GM06990 (cell line): ENCODE data around the gene KPNA2.

Experiments
- DNase-seq: peaks from one replicate; pipeline ENCODE4 v3.0.0-alpha.2; 2011; ENCODE audit not compliant: insufficient read length; ENCODE audit errors: extremely low read depth
- H3K27me3 ChIP-seq: replicated peaks from 2 replicates; pipeline ENCODE4 v1.6.0; 2011; ENCODE audit warnings: low read length; ENCODE audit not compliant: control insufficient read depth, insufficient read depth
- H3K36me3 ChIP-seq: 2 replicates; pipeline ENCODE4 v1.5.1; 2011; ENCODE audit warnings: low read length; ENCODE audit not compliant: control insufficient read depth, insufficient read depth
- H3K4me3 ChIP-seq: replicated peaks from 2 replicates; pipeline ENCODE4 v1.5.1; 2011; ENCODE audit warnings: low read depth, mild to moderate bottlenecking, control low read depth, low read length
- CTCF ChIP-seq: IDR thresholded peaks from 2 replicates; pipeline ENCODE4 v1.5.1; 2011; ENCODE audit warnings: low read length, control low read depth, mild to moderate bottlenecking, inconsistent platforms; ENCODE audit not compliant: insufficient read depth, poor library complexity, severe bottlenecking

KPNA2 gene

DNA sequence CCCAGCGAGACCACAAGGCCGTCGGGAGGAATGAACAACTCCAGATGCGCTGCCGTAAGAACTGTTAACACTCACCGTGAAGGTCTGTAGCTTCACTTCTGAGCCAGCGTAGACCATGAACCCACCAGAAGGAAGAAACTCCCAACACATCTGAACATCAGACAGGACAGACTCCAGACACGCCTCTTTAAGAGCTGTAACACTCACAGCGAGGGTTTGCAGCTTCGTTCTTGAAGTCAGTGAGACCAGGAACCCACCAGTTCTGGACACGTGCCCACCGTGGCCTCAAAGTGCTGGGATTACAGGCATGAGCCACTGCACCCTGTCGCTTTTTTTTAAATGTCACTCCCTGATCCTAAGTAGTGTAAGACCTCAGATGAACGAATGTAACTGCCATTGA, 17.3 kb downstream of the KPNA2 start:
- DNase-seq: no peak
- Histone ChIP-seq H3K36me3 (no peaks in the 10 kb centered on the region; the same call in 1 of the 2 replicates), H3K4me3 (no peak overlapping the region), H3K27me3 (no peaks in the 10 kb centered on the region)
- no peak for TF ChIP-seq CTCF

DNA sequence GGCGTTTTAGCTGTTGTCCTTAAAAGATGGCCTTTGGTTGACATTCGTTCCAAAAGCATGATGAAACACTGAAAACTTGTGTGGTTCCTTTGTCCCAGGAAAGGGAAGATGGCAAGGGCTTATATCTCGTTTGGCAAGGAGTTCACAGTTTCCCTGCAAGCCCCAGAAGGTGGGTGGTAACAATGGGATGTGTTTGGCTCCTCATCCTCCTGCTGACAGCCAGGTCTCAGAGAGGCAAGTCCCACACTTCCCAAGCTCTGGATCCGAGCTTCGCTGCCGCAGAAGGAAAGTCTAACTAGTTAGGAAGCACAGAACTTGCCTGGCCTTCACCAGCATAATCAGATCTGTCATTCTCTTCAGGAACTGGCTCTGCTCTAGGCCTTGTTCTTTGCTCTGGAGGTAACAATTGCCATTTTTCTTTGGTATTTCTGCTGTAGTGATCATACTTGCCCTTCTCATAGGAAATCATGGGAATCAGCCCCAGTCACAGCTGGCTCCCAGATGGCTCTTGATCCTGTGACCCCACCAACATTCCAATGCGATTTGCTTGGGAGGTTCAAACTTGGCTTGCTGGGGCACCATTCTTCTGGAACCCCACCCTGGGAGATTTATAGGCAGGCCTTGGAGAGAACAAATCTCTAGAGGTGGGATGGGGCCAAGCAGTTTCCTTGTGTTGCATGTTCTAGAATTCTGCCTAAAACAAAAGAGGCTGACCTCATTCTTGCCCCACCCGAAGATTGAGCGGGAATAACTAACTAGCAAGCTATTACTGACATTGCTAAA, 17.9 kb downstream of the KPNA2 start:
- H3K36me3 ChIP-seq: no peaks in the 10 kb centered on the region
- no peaks in the 10 kb centered on the region for H3K27me3 ChIP-seq
- no peak for DNase-seq
- H3K4me3 ChIP-seq: no peak overlapping the region
- no peak for TF ChIP-seq CTCF

- no peak overlapping the region for H3K4me3 ChIP-seq
- no peak for TF ChIP-seq CTCF
- no peaks in the 10 kb centered on the region for H3K27me3 ChIP-seq
- no peaks in the 10 kb centered on the region for H3K36me3 ChIP-seq
- DNase-seq: no peak
These were observed 18.9 kb downstream of the KPNA2 start for GRCh38 chr17:68054296-68054900.

DNA sequence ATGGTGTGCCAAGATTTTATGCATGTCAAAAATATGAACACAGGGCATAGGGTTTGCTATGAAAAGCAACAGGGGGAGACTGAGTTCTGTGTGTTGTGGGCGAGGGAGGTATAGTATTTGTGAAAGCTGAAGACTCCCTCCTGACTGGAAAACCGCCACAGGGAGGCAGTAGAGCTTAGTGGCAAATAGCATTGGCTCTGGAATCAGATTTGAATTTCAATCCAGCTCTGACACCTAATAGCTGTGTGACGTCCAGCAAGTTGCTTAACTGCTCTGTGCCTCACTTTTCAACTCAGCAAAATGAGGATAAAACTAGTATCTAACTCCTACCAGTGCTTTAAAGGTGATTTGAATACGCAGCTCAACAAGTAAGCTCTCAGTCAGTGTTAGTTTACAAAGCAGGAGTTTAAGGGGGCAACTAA, 22.0 kb downstream of the KPNA2 start:
- Histone ChIP-seq H3K4me3 (no peak overlapping the region), H3K27me3 (no peaks in the 10 kb centered on the region), H3K36me3 (no peaks in the 10 kb centered on the region)
- TF ChIP-seq CTCF: peak; percentile 62
- DNase-seq: no peak

DNA sequence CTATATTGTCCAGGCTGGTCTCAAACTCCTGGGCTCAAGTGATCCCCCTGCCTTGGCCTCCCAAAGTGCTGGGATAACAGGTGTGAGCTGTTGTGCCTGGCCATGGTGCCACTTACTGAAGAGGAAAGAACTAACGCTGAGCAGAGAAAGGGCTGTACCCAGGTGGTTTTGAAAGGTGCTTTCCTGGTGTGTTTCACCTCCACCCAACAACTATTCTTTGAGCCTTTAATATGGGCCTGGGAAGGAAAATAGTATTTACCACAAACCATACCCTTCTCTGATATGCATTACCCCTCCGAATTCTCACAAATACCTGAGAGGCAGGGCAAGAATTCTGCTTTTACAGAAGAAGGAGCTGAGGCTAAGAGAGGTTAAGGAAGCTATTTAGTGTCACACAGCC, 24.8 kb downstream of the KPNA2 start:
- no peak for TF ChIP-seq CTCF
- DNase-seq: no peak
- Histone ChIP-seq H3K4me3 (no peak overlapping the region), H3K27me3 (no peaks in the 10 kb centered on the region), H3K36me3 (no peaks in the 10 kb centered on the region)
